Subcutaneous abdominal adipose tissue (tissue), 5 donors: ENCODE measurements around the gene ATP13A4.

Experiments used
- H3K27ac ChIP-seq: one replicate; pipeline ENCODE4 v1.7.0; 2013; ENCODE audit warnings: low read depth, mild to moderate bottlenecking, inconsistent platforms, low read length, moderate library complexity
- H3K27me3 ChIP-seq, 5 donors: one replicate each; pipeline ENCODE4 v1.7.0; 2013; ENCODE audit warnings: low read length in 5 of 5, inconsistent platforms in 1 of 5; ENCODE audit not compliant: control insufficient read depth in 5 of 5, insufficient read depth in 4 of 5
- H3K36me3 ChIP-seq, 5 donors: one replicate each; pipeline ENCODE4 v1.7.0; 2013; ENCODE audit warnings: low read length in 5 of 5; ENCODE audit not compliant: control insufficient read depth in 5 of 5, insufficient read depth in 5 of 5
- H3K4me1 ChIP-seq, 5 donors: one replicate each; pipeline ENCODE4 v1.7.0; 2013; ENCODE audit warnings: low read length in 5 of 5, mild to moderate bottlenecking in 3 of 5, moderate library complexity in 1 of 5; ENCODE audit not compliant: control insufficient read depth in 5 of 5, insufficient read depth in 5 of 5
- H3K4me3 ChIP-seq, 5 donors: one replicate each; pipeline ENCODE4 v1.7.0; 2013; ENCODE audit warnings: low read length in 5 of 5, low read depth in 1 of 5
- H3K9ac ChIP-seq, 5 donors: one replicate each; pipeline ENCODE4 v1.7.0; 2013; ENCODE audit warnings: low read length in 5 of 5, mild to moderate bottlenecking in 4 of 5, moderate library complexity in 3 of 5
- H3K9me3 ChIP-seq, 5 donors: one replicate each; pipeline ENCODE4 v1.7.0; 2013; ENCODE audit warnings: low read length in 5 of 5; ENCODE audit not compliant: control insufficient read depth in 5 of 5
- donor health status: healthy.
- donor health status: healthy.
- donor health status: healthy.
- donor health status: healthy.
- donor health status: healthy.

ATP13A4 gene

DNA sequence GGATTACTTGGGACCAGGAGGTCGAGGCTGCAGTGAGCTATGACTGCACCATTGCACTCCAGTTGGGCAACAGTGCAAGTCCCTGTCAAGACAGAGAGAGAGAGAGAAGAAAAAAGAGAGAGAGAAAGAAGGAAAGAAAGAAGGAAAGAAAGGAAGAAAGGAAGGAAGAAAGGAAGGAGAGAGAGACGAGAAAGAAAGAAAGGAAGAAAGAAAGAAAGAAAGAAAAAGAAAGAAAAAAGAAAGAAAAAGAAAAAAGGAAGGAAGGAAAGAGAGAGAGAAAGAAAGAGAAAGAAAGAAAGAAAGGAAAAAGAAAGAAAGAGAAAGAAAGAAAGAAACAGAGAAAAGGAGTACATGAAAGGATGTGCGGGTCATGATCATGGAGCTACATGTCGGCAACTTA lies 80.2 kb downstream of the ATP13A4 start:
- no peak overlapping the region for H3K27ac ChIP-seq
- H3K9ac ChIP-seq: no peak overlapping the region
- no peak overlapping the region for H3K4me3 ChIP-seq
- no peaks in the 10 kb centered on the region for H3K9me3 ChIP-seq
- no peaks in the 10 kb centered on the region for H3K27me3 ChIP-seq
- H3K4me1 ChIP-seq: no peaks in the 10 kb centered on the region
- H3K36me3 ChIP-seq: no peaks in the 10 kb centered on the region

GRCh38 chr3:193470710-193471109 lies 84.0 kb downstream of the ATP13A4 start:
- no peak overlapping the region for H3K9ac ChIP-seq
- H3K4me3 ChIP-seq: no peak overlapping the region
- no peaks in the 10 kb centered on the region for H3K36me3 ChIP-seq
- H3K27me3 ChIP-seq: no peaks in the 10 kb centered on the region
- H3K9me3 ChIP-seq: no peaks in the 10 kb centered on the region
- H3K27ac ChIP-seq: no peak overlapping the region
- H3K4me1 ChIP-seq: no peaks in the 10 kb centered on the region

- Histone ChIP-seq H3K4me1 (peaks cover 0 to 3% (median 0%) of the 10 kb centered on the region in 5 donors), H3K9me3 (no peaks in the 10 kb centered on the region), H3K36me3 (no peaks in the 10 kb centered on the region), H3K4me3 (no peak overlapping the region), H3K9ac (no peak overlapping the region), H3K27me3 (no peaks in the 10 kb centered on the region), H3K27ac (no peak overlapping the region)
Measured at GRCh38 chr3:193465992-193466608, 88.6 kb downstream of the ATP13A4 start.

GRCh38 chr3:193464889-193465288 lies 89.8 kb downstream of the ATP13A4 start:
- H3K9ac ChIP-seq: no peak overlapping the region
- H3K27ac ChIP-seq: no peak overlapping the region
- no peaks in the 10 kb centered on the region for H3K9me3 ChIP-seq
- no peak overlapping the region for H3K4me3 ChIP-seq
- no peaks in the 10 kb centered on the region for H3K36me3 ChIP-seq
- H3K27me3 ChIP-seq: no peaks in the 10 kb centered on the region
- H3K4me1 ChIP-seq: peaks cover 0 to 3% (median 0%) of the 10 kb centered on the region in 5 donors

GRCh38 chr3:193457526-193457925 lies 97.2 kb downstream of the ATP13A4 start:
- H3K9ac ChIP-seq: no peak overlapping the region
- no peaks in the 10 kb centered on the region for H3K27me3 ChIP-seq
- H3K4me3 ChIP-seq: no peak overlapping the region
- no peaks in the 10 kb centered on the region for H3K36me3 ChIP-seq
- no peak overlapping the region for H3K27ac ChIP-seq
- peaks cover 0 to 3% (median 0%) of the 10 kb centered on the region in 5 donors for H3K4me1 ChIP-seq
- no peaks in the 10 kb centered on the region for H3K9me3 ChIP-seq

GRCh38 chr3:193452338-193452737 lies 102.4 kb downstream of the ATP13A4 start:
- Histone ChIP-seq H3K4me1 (no peaks in the 10 kb centered on the region), H3K27me3 (no peaks in the 10 kb centered on the region), H3K9me3 (no peaks in the 10 kb centered on the region), H3K36me3 (no peaks in the 10 kb centered on the region), H3K4me3 (no peak overlapping the region), H3K27ac (no peak overlapping the region), H3K9ac (no peak overlapping the region)

DNA sequence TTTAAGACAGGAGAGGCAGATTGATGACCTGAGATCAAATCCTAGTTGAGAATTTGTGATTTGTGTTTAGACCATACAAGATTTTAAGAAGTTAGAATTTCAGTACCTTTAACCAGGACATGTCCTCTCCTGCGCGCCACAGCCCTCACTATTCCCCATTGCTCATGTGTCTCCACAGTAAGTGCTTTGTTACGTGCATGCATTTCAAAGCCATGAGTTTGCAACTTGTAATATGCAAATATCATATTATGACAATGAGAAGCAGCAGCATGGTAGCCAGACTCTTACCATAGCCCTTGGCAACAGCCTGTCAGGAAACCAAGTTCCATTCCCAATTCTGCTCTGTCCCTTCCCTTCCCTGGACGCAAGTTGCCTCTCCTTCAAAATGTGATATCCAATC lies 102.8 kb downstream of the ATP13A4 start:
- Histone ChIP-seq H3K36me3 (no peaks in the 10 kb centered on the region), H3K9me3 (no peaks in the 10 kb centered on the region), H3K4me1 (no peaks in the 10 kb centered on the region), H3K4me3 (no peak overlapping the region), H3K27ac (no peak overlapping the region), H3K9ac (no peak overlapping the region), H3K27me3 (no peaks in the 10 kb centered on the region)

- Histone ChIP-seq H3K4me3 (no peak overlapping the region), H3K9ac (no peak overlapping the region), H3K27me3 (no peaks in the 10 kb centered on the region), H3K27ac (no peak overlapping the region), H3K4me1 (peaks cover 0 to 6% (median 4%) of the 10 kb centered on the region in 5 donors), H3K36me3 (no peaks in the 10 kb centered on the region), H3K9me3 (no peaks in the 10 kb centered on the region)
Measured at GRCh38 chr3:193446965-193447602, 107.6 kb downstream of the ATP13A4 start.

DNA sequence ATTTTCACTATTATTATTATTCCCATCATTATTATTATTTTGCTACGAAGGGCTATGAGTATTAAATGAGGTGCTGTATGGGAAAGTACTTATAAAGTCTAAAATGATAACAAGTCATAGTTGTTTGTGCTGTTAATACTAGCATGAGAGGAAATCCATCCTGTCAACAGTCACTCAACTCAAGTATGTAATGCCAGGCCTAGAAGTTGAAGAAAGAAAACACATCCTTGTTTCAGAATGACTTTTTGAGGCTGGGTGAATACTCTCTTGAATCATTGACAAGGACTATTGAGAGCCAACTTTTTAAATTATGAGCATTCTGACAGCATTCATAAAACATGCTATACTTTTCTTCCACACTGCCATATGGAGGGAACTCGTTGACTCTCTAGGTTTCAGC lies 115.3 kb downstream of the ATP13A4 start:
- H3K4me3 ChIP-seq: no peak overlapping the region
- no peak overlapping the region for H3K9ac ChIP-seq
- no peaks in the 10 kb centered on the region for H3K36me3 ChIP-seq
- H3K27me3 ChIP-seq: no peaks in the 10 kb centered on the region
- H3K4me1 ChIP-seq: peaks cover 0 to 6% (median 4%) of the 10 kb centered on the region in 5 donors
- H3K27ac ChIP-seq: no peak overlapping the region
- no peaks in the 10 kb centered on the region for H3K9me3 ChIP-seq

GRCh38 chr3:193418576-193419373 lies 135.9 kb downstream of the ATP13A4 start:
- H3K9ac ChIP-seq: no peak overlapping the region
- H3K27me3 ChIP-seq: no peaks in the 10 kb centered on the region
- H3K4me3 ChIP-seq: no peak overlapping the region
- no peak overlapping the region for H3K27ac ChIP-seq
- H3K9me3 ChIP-seq: peaks cover 2 to 28% (median 18%) of the 10 kb centered on the region in 5 donors
- H3K4me1 ChIP-seq: no peaks in the 10 kb centered on the region
- H3K36me3 ChIP-seq: no peaks in the 10 kb centered on the region
